Memory B cell (primary cell): ENCODE data around the gene COQ2.
A peak's percentile ranks its signal among the peaks of the same experiment; 100 is the strongest.
"Not testable (repeated sequence)": the region's sequence is repeated elsewhere in the genome, so short reads cannot be mapped to it uniquely, and the experiment has no call there.

ENCODE experiments used
- ATAC-seq: fragments of 150-1000 bp; cut with Tn5 transposase; 2 replicates; pipeline ENCODE4 v1.10.0; 2021; ENCODE audit warnings: low read depth, mild to moderate bottlenecking, moderate library complexity
- DNase-seq, 2 donors: peaks; one replicate each; pipeline ENCODE4 v3.0.0; 2022; ENCODE audit warnings: low spot score in 2 of 2
- H3K27ac Mint-ChIP-seq: one replicate; pipeline ENCODE4 v1.8.0; 2022; ENCODE audit warnings: mild to moderate bottlenecking, moderate library complexity, mixed read lengths
- H3K27me3 Mint-ChIP-seq: one replicate; pipeline ENCODE4 v1.8.0; 2022; ENCODE audit warnings: mixed read lengths
- H3K36me3 Mint-ChIP-seq: one replicate; pipeline ENCODE4 v1.8.0; 2022; ENCODE audit warnings: mild to moderate bottlenecking, mixed read lengths
- H3K4me1 Mint-ChIP-seq: one replicate; pipeline ENCODE4 v1.8.0; 2022; ENCODE audit warnings: mixed read lengths
- H3K4me3 Mint-ChIP-seq: one replicate; pipeline ENCODE4 v1.8.0; 2022; ENCODE audit warnings: mild to moderate bottlenecking, moderate library complexity, mixed read lengths
- H3K9me3 Mint-ChIP-seq: one replicate; pipeline ENCODE4 v1.8.0; 2022; ENCODE audit warnings: mixed read lengths

Gene COQ2

GRCh38 chr4:83284193-83285054 lies at the start of gene COQ2:
Gene COQ2, minus strand, starts transcription at chr4:83284798. Its CDS starts 34 bp downstream, at chr4:83284764.
- Mint-ChIP-seq H3K27me3 (no peaks in the 10 kb centered on the region), H3K36me3 (no peaks in the 10 kb centered on the region), H3K4me1 (peaks cover 26% of the 10 kb centered on the region), H3K4me3 (peak within 1 kb of the TSS; percentile 95), H3K27ac (peak within 1 kb of the TSS; percentile 92), H3K9me3 (no peaks in the 10 kb centered on the region)
- ATAC-seq (peak; percentile 86), DNase-seq (peak; percentile 93 to 96)

GRCh38 chr4:83331956-83332355 lies 47.4 kb upstream of the COQ2 start:
- Mint-ChIP-seq H3K27me3 (peaks cover 2% of the 10 kb centered on the region), H3K9me3 (no peaks in the 10 kb centered on the region), H3K36me3 (peaks cover 2% of the 10 kb centered on the region), H3K4me1 (peaks cover 19% of the 10 kb centered on the region), H3K27ac (no peak overlapping the region), H3K4me3 (no peak overlapping the region)
- ATAC-seq (no peak), DNase-seq (no peak)

- no peak for ATAC-seq
- H3K9me3 Mint-ChIP-seq = no peaks in the 10 kb centered on the region
- no peak for DNase-seq
- peaks cover 8% of the 10 kb centered on the region for H3K4me1 Mint-ChIP-seq
- no peak overlapping the region for H3K27ac Mint-ChIP-seq
- H3K36me3 Mint-ChIP-seq = peaks cover 2% of the 10 kb centered on the region
- no peak overlapping the region for H3K4me3 Mint-ChIP-seq
- peaks cover 2% of the 10 kb centered on the region for H3K27me3 Mint-ChIP-seq
These were observed 45.0 kb upstream of the COQ2 start for GRCh38 chr4:83329521-83330110.

- Mint-ChIP-seq H3K27me3 (peaks cover 2% of the 10 kb centered on the region), H3K36me3 (peaks cover 2% of the 10 kb centered on the region), H3K27ac (no peak overlapping the region), H3K9me3 (no peaks in the 10 kb centered on the region), H3K4me1 (peaks cover 3% of the 10 kb centered on the region), H3K4me3 (no peak overlapping the region)
- DNase-seq (no peak), ATAC-seq (no peak)
These were observed 44.1 kb upstream of the COQ2 start for GRCh38 chr4:83328521-83329187.

- DNase-seq (no peak), ATAC-seq (no peak)
- peaks cover 2% of the 10 kb centered on the region for H3K36me3 Mint-ChIP-seq
- H3K4me1 Mint-ChIP-seq = peaks cover 3% of the 10 kb centered on the region
- peaks cover 2% of the 10 kb centered on the region for H3K27me3 Mint-ChIP-seq
- no peak overlapping the region for H3K4me3 Mint-ChIP-seq
- H3K27ac Mint-ChIP-seq = no peak overlapping the region
- no peaks in the 10 kb centered on the region for H3K9me3 Mint-ChIP-seq
These were observed 41.9 kb upstream of the COQ2 start for GRCh38 chr4:83326546-83326945.

- not testable (repeated sequence) for H3K4me3 Mint-ChIP-seq, ATAC-seq, H3K36me3 Mint-ChIP-seq, H3K4me1 Mint-ChIP-seq, H3K27ac Mint-ChIP-seq, DNase-seq, H3K9me3 Mint-ChIP-seq, H3K27me3 Mint-ChIP-seq
These were observed 40.7 kb upstream of the COQ2 start for GRCh38 chr4:83325306-83325705.

- Mint-ChIP-seq H3K27ac (no peak overlapping the region), H3K4me1 (no peaks in the 10 kb centered on the region), H3K4me3 (no peak overlapping the region), H3K27me3 (no peaks in the 10 kb centered on the region), H3K9me3 (no peaks in the 10 kb centered on the region), H3K36me3 (no peaks in the 10 kb centered on the region)
- DNase-seq (no peak), ATAC-seq (no peak)
These were observed 38.5 kb upstream of the COQ2 start for GRCh38 chr4:83323136-83323535.

GRCh38 chr4:83320548-83320947 lies 36.0 kb upstream of the COQ2 start:
- Mint-ChIP-seq H3K9me3 (no peaks in the 10 kb centered on the region), H3K27me3 (no peaks in the 10 kb centered on the region), H3K27ac (no peak overlapping the region), H3K4me3 (no peak overlapping the region), H3K36me3 (peaks cover 6% of the 10 kb centered on the region), H3K4me1 (no peaks in the 10 kb centered on the region)
- ATAC-seq = no peak
- no peak for DNase-seq

- Mint-ChIP-seq H3K9me3 (no peaks in the 10 kb centered on the region), H3K27me3 (no peaks in the 10 kb centered on the region), H3K27ac (no peak overlapping the region), H3K4me3 (no peak overlapping the region), H3K36me3 (peaks cover 6% of the 10 kb centered on the region), H3K4me1 (no peaks in the 10 kb centered on the region)
- DNase-seq = no peak
- no peak for ATAC-seq
These were observed 34.1 kb upstream of the COQ2 start for GRCh38 chr4:83318666-83319065.

- H3K27me3 Mint-ChIP-seq = no peaks in the 10 kb centered on the region
- no peak for DNase-seq
- H3K27ac Mint-ChIP-seq = no peak overlapping the region
- H3K9me3 Mint-ChIP-seq = no peaks in the 10 kb centered on the region
- peaks cover 6% of the 10 kb centered on the region for H3K36me3 Mint-ChIP-seq
- H3K4me3 Mint-ChIP-seq = no peak overlapping the region
- no peaks in the 10 kb centered on the region for H3K4me1 Mint-ChIP-seq
- ATAC-seq = no peak
These were observed 33.1 kb upstream of the COQ2 start for GRCh38 chr4:83317671-83318070.

- Mint-ChIP-seq H3K36me3 (peaks cover 6% of the 10 kb centered on the region), H3K4me3 (no peak overlapping the region), H3K27ac (no peak overlapping the region), H3K4me1 (no peaks in the 10 kb centered on the region), H3K9me3 (no peaks in the 10 kb centered on the region), H3K27me3 (no peaks in the 10 kb centered on the region)
- DNase-seq (no peak), ATAC-seq (no peak)
These were observed 32.0 kb upstream of the COQ2 start for GRCh38 chr4:83316459-83317165.

GRCh38 chr4:83315341-83315870 lies 30.8 kb upstream of the COQ2 start:
- H3K4me3 Mint-ChIP-seq = no peak overlapping the region
- no peaks in the 10 kb centered on the region for H3K27me3 Mint-ChIP-seq
- no peak for ATAC-seq
- H3K36me3 Mint-ChIP-seq = peaks cover 6% of the 10 kb centered on the region
- no peak overlapping the region for H3K27ac Mint-ChIP-seq
- no peaks in the 10 kb centered on the region for H3K4me1 Mint-ChIP-seq
- DNase-seq = no peak
- no peaks in the 10 kb centered on the region for H3K9me3 Mint-ChIP-seq

- Mint-ChIP-seq H3K27ac (no peak overlapping the region), H3K36me3 (no peaks in the 10 kb centered on the region), H3K27me3 (no peaks in the 10 kb centered on the region), H3K4me3 (no peak overlapping the region), H3K4me1 (no peaks in the 10 kb centered on the region), H3K9me3 (no peaks in the 10 kb centered on the region)
- ATAC-seq = no peak
- DNase-seq = no peak
These were observed 24.1 kb upstream of the COQ2 start for GRCh38 chr4:83308672-83309071.

- ATAC-seq (no peak), DNase-seq (no peak)
- no peaks in the 10 kb centered on the region for H3K27me3 Mint-ChIP-seq
- no peaks in the 10 kb centered on the region for H3K36me3 Mint-ChIP-seq
- H3K4me3 Mint-ChIP-seq = no peak overlapping the region
- H3K27ac Mint-ChIP-seq = no peak overlapping the region
- no peaks in the 10 kb centered on the region for H3K9me3 Mint-ChIP-seq
- H3K4me1 Mint-ChIP-seq = no peaks in the 10 kb centered on the region
These were observed 23.3 kb upstream of the COQ2 start for GRCh38 chr4:83307920-83308319.
